SK-N-SH treated with all-trans-retinoic acid at 6 μM for 48 hours (cell line): ENCODE measurements around the gene KIAA0513.

ENCODE experiments used
- ARNTL ChIP-seq: fragments of 450-650 bp; formaldehyde crosslinking; IDR thresholded peaks from 2 replicates; pipeline ENCODE4 v1.5.0; 2020; ENCODE audit warnings: low read depth, mild to moderate bottlenecking, moderate library complexity, borderline replicate concordance
- CREB5 ChIP-seq: fragments of 250-450 bp; sonication (Bioruptor Pico); IDR thresholded peaks from 2 replicates; pipeline ENCODE4 v1.5.1; 2020; ENCODE audit warnings: low read depth, mild to moderate bottlenecking, moderate library complexity
- CSDC2 ChIP-seq: fragments of 250-450 bp; sonication (Bioruptor Pico); IDR thresholded peaks from 2 replicates; pipeline ENCODE4 v1.5.0; 2020; ENCODE audit warnings: mild to moderate bottlenecking, moderate library complexity
- CSRNP3 ChIP-seq: fragments of 250-450 bp; sonication (Bioruptor Pico); IDR thresholded peaks from 2 replicates; pipeline ENCODE4 v1.5.1; 2021; ENCODE audit warnings: mild to moderate bottlenecking, moderate library complexity
- PATZ1 ChIP-seq: fragments of 250-450 bp; sonication (Bioruptor Pico); IDR thresholded peaks from 2 replicates; pipeline ENCODE4 v1.8.0; 2020; ENCODE audit warnings: mild to moderate bottlenecking, moderate library complexity, borderline replicate concordance
- POU6F1 ChIP-seq: fragments of 250-450 bp; sonication (Bioruptor Pico); IDR thresholded peaks from 2 replicates; pipeline ENCODE4 v1.8.0; 2021; ENCODE audit warnings: low read depth, mild to moderate bottlenecking, moderate library complexity, borderline replicate concordance
- PPARA ChIP-seq: fragments of 250-450 bp; sonication (Bioruptor Pico); IDR thresholded peaks from 2 replicates; pipeline ENCODE4 v1.5.0; 2020; ENCODE audit warnings: mild to moderate bottlenecking, borderline replicate concordance
- TCF4 ChIP-seq: fragments of 250-450 bp; sonication (Bioruptor Pico); IDR thresholded peaks from 2 replicates; pipeline ENCODE4 v1.8.0; 2021; ENCODE audit warnings: mild to moderate bottlenecking, moderate library complexity, borderline replicate concordance
- TOX ChIP-seq: fragments of 250-450 bp; sonication (Bioruptor Pico); IDR thresholded peaks from 2 replicates; pipeline ENCODE4 v1.8.0; 2021; ENCODE audit warnings: mild to moderate bottlenecking, moderate library complexity, borderline replicate concordance
- ZFP3 ChIP-seq: fragments of 250-450 bp; sonication (Bioruptor Pico); IDR thresholded peaks from 2 replicates; pipeline ENCODE4 v1.5.0; 2020; ENCODE audit warnings: mild to moderate bottlenecking, moderate library complexity
- ZFP30 ChIP-seq: fragments of 450-650 bp; formaldehyde crosslinking; IDR thresholded peaks from 2 replicates; pipeline ENCODE4 v1.5.0; 2022; ENCODE audit warnings: mild to moderate bottlenecking, moderate library complexity
- ZNF565 ChIP-seq: fragments of 450-650 bp; formaldehyde crosslinking; conservative IDR thresholded peaks from 2 replicates; pipeline ENCODE4 v1.5.0; 2020; ENCODE audit warnings: low read depth, mild to moderate bottlenecking, moderate library complexity
- ZNF70 ChIP-seq: fragments of 450-650 bp; formaldehyde crosslinking; IDR thresholded peaks from 2 replicates; pipeline ENCODE4 v1.5.0; 2020; ENCODE audit warnings: mild to moderate bottlenecking, moderate library complexity
- ZNF8 ChIP-seq: fragments of 450-650 bp; formaldehyde crosslinking; IDR thresholded peaks from 2 replicates; pipeline ENCODE4 v1.5.0; 2020; ENCODE audit warnings: mild to moderate bottlenecking, moderate library complexity

- TF ChIP-seq TCF4 (CRISPR knock-in tag) (no peak), PATZ1 (CRISPR knock-in tag) (no peak), CSRNP3 (no peak), ZNF565 (CRISPR knock-in tag) (no peak), ARNTL (CRISPR knock-in tag) (no peak), ZFP30 (CRISPR knock-in tag) (no peak), TOX (CRISPR knock-in tag) (no peak), CSDC2 (CRISPR knock-in tag) (no peak), CREB5 (CRISPR knock-in tag) (no peak), ZNF8 (no peak), ZFP3 (CRISPR knock-in tag) (no peak), PPARA (no peak), ZNF70 (CRISPR knock-in tag) (no peak), POU6F1 (CRISPR knock-in tag) (no peak)
These were observed 22.9 kb upstream of the KIAA0513 start for GRCh38 chr16:85004587-85005205.
